GM21576 (cell line): Measurements from ENCODE around the gene ACYP1.

ENCODE experiments used
- ATAC-seq: cut with Tn5 transposase; IDR thresholded peaks from one replicate; pipeline ENCODE4 v1.9.1; 2021; ENCODE audit warnings: mild to moderate bottlenecking, moderate library complexity; ENCODE audit not compliant: unreplicated experiment

ACYP1 gene

GRCh38 chr14:75041613-75042012 lies 22.2 kb downstream of the ACYP1 start:
- no peak for ATAC-seq

GRCh38 chr14:75040959-75041358 lies 22.9 kb downstream of the ACYP1 start:
- no peak for ATAC-seq

- no peak for ATAC-seq
Observed at GRCh38 chr14:75040507-75040906, 23.3 kb downstream of the ACYP1 start.

- no peak for ATAC-seq
Observed at GRCh38 chr14:75032939-75033338, 30.9 kb downstream of the ACYP1 start.

GRCh38 chr14:75030147-75030546 lies 33.7 kb downstream of the ACYP1 start:
- no peak for ATAC-seq

GRCh38 chr14:75025876-75026275 lies 37.9 kb downstream of the ACYP1 start:
- no peak for ATAC-seq

GRCh38 chr14:75025082-75025481 lies 38.7 kb downstream of the ACYP1 start:
- ATAC-seq: no peak

- no peak for ATAC-seq
Observed at GRCh38 chr14:75023108-75023507, 40.7 kb downstream of the ACYP1 start.

GRCh38 chr14:75022655-75023054 lies 41.2 kb downstream of the ACYP1 start:
- no peak for ATAC-seq

GRCh38 chr14:75018694-75019093 lies 45.1 kb downstream of the ACYP1 start:
- ATAC-seq: no peak

GRCh38 chr14:75016815-75017214 lies 47.0 kb downstream of the ACYP1 start:
- no peak for ATAC-seq

GRCh38 chr14:75015496-75015895 lies 48.3 kb downstream of the ACYP1 start:
- ATAC-seq: no peak

GRCh38 chr14:75013290-75013689 lies 50.5 kb downstream of the ACYP1 start:
- no peak for ATAC-seq

GRCh38 chr14:75011356-75011994 lies 52.3 kb downstream of the ACYP1 start:
- ATAC-seq: no peak

- no peak for ATAC-seq
Observed at GRCh38 chr14:75010472-75011093, 53.2 kb downstream of the ACYP1 start.

GRCh38 chr14:75009176-75009575 lies 54.6 kb downstream of the ACYP1 start:
- ATAC-seq: no peak

GRCh38 chr14:75005357-75005756 lies 58.5 kb downstream of the ACYP1 start:
- ATAC-seq: no peak

- ATAC-seq: no peak
Observed at GRCh38 chr14:75003250-75004027, 60.4 kb downstream of the ACYP1 start.
